WTC11 (cell line): ENCODE results near the gene FAM114A1. TPM values are rescaled to one million over a fixed set of nuclear protein-coding genes. Genes with fewer than 3 reads are reported as not detected.

Experiments used
- ATAC-seq: fragments of 200-7000 bp; cut with Tn5 transposase; 2 replicates; pipeline ENCODE4 v1.10.0; 2021; ENCODE audit warnings: mild to moderate bottlenecking, moderate library complexity
- CTCF ChIA-PET: fragments of 300-600 bp; sonication (Branson Sonifier 250); formaldehyde crosslinking; loops from one replicate; lab custom pipeline; 2021; ENCODE audit warnings: antibody characterized with exemption; lab: Charles Lee
- POLR2A ChIA-PET: fragments of 350-600 bp; sonication (Branson Sonifier 250); formaldehyde crosslinking; loops from one replicate; lab custom pipeline; 2021; ENCODE audit warnings: antibody characterized with exemption; lab: Charles Lee
- DNase-seq: peaks from one replicate; pipeline ENCODE4 v3.0.0; 2021; ENCODE audit warnings: low spot score
- H3K27ac Mint-ChIP-seq: 2 replicates; pipeline ENCODE4 v1.8.0; 2021; ENCODE audit warnings: mixed read lengths
- H3K27me3 Mint-ChIP-seq: 2 replicates; pipeline ENCODE4 v1.8.0; 2021; ENCODE audit warnings: low read depth, mild to moderate bottlenecking, moderate library complexity, mixed read lengths
- H3K36me3 Mint-ChIP-seq: 2 replicates; pipeline ENCODE4 v1.8.0; 2021; ENCODE audit warnings: mixed read lengths
- H3K4me1 Mint-ChIP-seq: 2 replicates; pipeline ENCODE4 v1.8.0; 2022; ENCODE audit warnings: mixed read lengths
- H3K4me3 Mint-ChIP-seq: 2 replicates; pipeline ENCODE4 v1.8.0; 2021; ENCODE audit warnings: mild to moderate bottlenecking, moderate library complexity, mixed read lengths
- H3K9me3 Mint-ChIP-seq: 2 replicates; pipeline ENCODE4 v1.8.0; 2021; ENCODE audit warnings: mixed read lengths
- ARID4B ChIP-seq: sonication (generic); formaldehyde crosslinking; IDR thresholded peaks from 2 replicates; pipeline ENCODE4 v1.8.0; 2023; ENCODE audit warnings: missing genetic modification reagents, mild to moderate bottlenecking, borderline replicate concordance
- ATF1 ChIP-seq: sonication (generic); formaldehyde crosslinking; IDR thresholded peaks from 2 replicates; pipeline ENCODE4 v1.8.1; 2023; ENCODE audit warnings: mild to moderate bottlenecking, moderate library complexity, missing genetic modification reagents
- ATF3 ChIP-seq: sonication (generic); formaldehyde crosslinking; conservative IDR thresholded peaks from 2 replicates; pipeline ENCODE4 v1.8.1; 2022; ENCODE audit warnings: mild to moderate bottlenecking, missing genetic modification reagents
- CBFB ChIP-seq: sonication (generic); formaldehyde crosslinking; IDR thresholded peaks from 2 replicates; pipeline ENCODE4 v1.8.1; 2022; ENCODE audit warnings: mild to moderate bottlenecking, low read depth, missing genetic modification reagents
- CTCF ChIP-seq: fragments of 200-600 bp; IDR thresholded peaks from 2 replicates; pipeline ENCODE4 v1.8.0; 2022; ENCODE audit warnings: antibody characterized with exemption
- ELF4 ChIP-seq: sonication (generic); formaldehyde crosslinking; IDR thresholded peaks from 2 replicates; pipeline ENCODE4 v1.8.1; 2022; ENCODE audit warnings: low read depth, mild to moderate bottlenecking, moderate library complexity, missing genetic modification reagents
- FOXJ3 ChIP-seq: sonication (generic); formaldehyde crosslinking; IDR thresholded peaks from 2 replicates; pipeline ENCODE4 v1.9.0; 2021; ENCODE audit warnings: missing genetic modification reagents, mild to moderate bottlenecking, borderline replicate concordance
- JAZF1 ChIP-seq: fragments of 250-450 bp; sonication (Bioruptor Pico); IDR thresholded peaks from 2 replicates; pipeline ENCODE4 v1.9.0; 2021; ENCODE audit warnings: moderate library complexity, mild to moderate bottlenecking, inconsistent platforms
- JUN ChIP-seq: sonication (generic); formaldehyde crosslinking; IDR thresholded peaks from 2 replicates; pipeline ENCODE4 v1.8.0; 2023; ENCODE audit warnings: mild to moderate bottlenecking, missing genetic modification reagents
- NR2C2 ChIP-seq: sonication (generic); formaldehyde crosslinking; IDR thresholded peaks from 2 replicates; pipeline ENCODE4 v1.8.0; 2022; ENCODE audit warnings: mild to moderate bottlenecking, missing genetic modification reagents
- RELA ChIP-seq: sonication (generic); formaldehyde crosslinking; IDR thresholded peaks from 2 replicates; pipeline ENCODE4 v1.8.1; 2022; ENCODE audit warnings: missing genetic modification reagents, mild to moderate bottlenecking, borderline replicate concordance
- SOX15 ChIP-seq: fragments of 250-450 bp; sonication (Bioruptor Pico); IDR thresholded peaks from 2 replicates; pipeline ENCODE4 v1.9.0; 2021; ENCODE audit warnings: mild to moderate bottlenecking
- total RNA-seq: library from RNA; stranded (reverse); gene quantifications from 3 replicates; pipeline ENCODE4 v1.2.3, GENCODE V29; 2021
- TF ChIP-seq, protein P1 (sequence below): fragments of 250-450 bp; sonication (Bioruptor Pico); IDR thresholded peaks from 2 replicates; pipeline ENCODE4 v1.9.0; 2021; ENCODE audit warnings: mild to moderate bottlenecking
- TF ChIP-seq, protein P2 (sequence below): sonication (generic); formaldehyde crosslinking; IDR thresholded peaks from 2 replicates; pipeline ENCODE4 v1.8.1; 2023; ENCODE audit warnings: mild to moderate bottlenecking, moderate library complexity, missing genetic modification reagents
- TF ChIP-seq, protein P3 (sequence below): sonication (generic); formaldehyde crosslinking; IDR thresholded peaks from 2 replicates; pipeline ENCODE4 v1.8.1; 2023; ENCODE audit warnings: mild to moderate bottlenecking, missing genetic modification reagents, moderate library complexity
- TF ChIP-seq, protein P4 (sequence below): sonication (generic); formaldehyde crosslinking; IDR thresholded peaks from 2 replicates; pipeline ENCODE4 v1.8.1; 2022; ENCODE audit warnings: mild to moderate bottlenecking, missing genetic modification reagents, moderate library complexity, borderline replicate concordance

The FAM114A1 gene
- total RNA-seq, 1 experiment from 2014 or later = 17.6 TPM

GRCh38 chr4:38904682-38905081 lies 37.1 kb downstream of the FAM114A1 start:
- Mint-ChIP-seq H3K36me3 (peaks cover 6% of the 10 kb centered on the region; the same call in 1 of the 2 replicates), H3K4me3 (no peak overlapping the region), H3K27ac (no peak overlapping the region), H3K4me1 (peaks cover 6% of the 10 kb centered on the region), H3K27me3 (no peaks in the 10 kb centered on the region), H3K9me3 (no peaks in the 10 kb centered on the region)
- POLR2A ChIA-PET = no interaction called here
- CTCF ChIA-PET = interaction anchor here (1.4 kb wide), 1 partner anchor 230 kb away, joined by 4 read pairs; no protein-coding TSS in a partner anchor
- DNase-seq = no peak
- no peak for TF ChIP-seq CBFB (CRISPR knock-in tag)
- TF ChIP-seq FOXJ3 (CRISPR knock-in tag) = no peak
- TF ChIP-seq RELA (CRISPR knock-in tag) = no peak
- TF ChIP-seq SOX15 (CRISPR knock-in tag) = no peak
- TF ChIP-seq, protein P1, sequence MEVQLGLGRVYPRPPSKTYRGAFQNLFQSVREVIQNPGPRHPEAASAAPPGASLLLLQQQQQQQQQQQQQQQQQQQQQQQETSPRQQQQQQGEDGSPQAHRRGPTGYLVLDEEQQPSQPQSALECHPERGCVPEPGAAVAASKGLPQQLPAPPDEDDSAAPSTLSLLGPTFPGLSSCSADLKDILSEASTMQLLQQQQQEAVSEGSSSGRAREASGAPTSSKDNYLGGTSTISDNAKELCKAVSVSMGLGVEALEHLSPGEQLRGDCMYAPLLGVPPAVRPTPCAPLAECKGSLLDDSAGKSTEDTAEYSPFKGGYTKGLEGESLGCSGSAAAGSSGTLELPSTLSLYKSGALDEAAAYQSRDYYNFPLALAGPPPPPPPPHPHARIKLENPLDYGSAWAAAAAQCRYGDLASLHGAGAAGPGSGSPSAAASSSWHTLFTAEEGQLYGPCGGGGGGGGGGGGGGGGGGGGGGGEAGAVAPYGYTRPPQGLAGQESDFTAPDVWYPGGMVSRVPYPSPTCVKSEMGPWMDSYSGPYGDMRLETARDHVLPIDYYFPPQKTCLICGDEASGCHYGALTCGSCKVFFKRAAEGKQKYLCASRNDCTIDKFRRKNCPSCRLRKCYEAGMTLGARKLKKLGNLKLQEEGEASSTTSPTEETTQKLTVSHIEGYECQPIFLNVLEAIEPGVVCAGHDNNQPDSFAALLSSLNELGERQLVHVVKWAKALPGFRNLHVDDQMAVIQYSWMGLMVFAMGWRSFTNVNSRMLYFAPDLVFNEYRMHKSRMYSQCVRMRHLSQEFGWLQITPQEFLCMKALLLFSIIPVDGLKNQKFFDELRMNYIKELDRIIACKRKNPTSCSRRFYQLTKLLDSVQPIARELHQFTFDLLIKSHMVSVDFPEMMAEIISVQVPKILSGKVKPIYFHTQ = no peak
- TF ChIP-seq JAZF1 (CRISPR knock-in tag) = no peak
- no peak for ATAC-seq

DNA sequence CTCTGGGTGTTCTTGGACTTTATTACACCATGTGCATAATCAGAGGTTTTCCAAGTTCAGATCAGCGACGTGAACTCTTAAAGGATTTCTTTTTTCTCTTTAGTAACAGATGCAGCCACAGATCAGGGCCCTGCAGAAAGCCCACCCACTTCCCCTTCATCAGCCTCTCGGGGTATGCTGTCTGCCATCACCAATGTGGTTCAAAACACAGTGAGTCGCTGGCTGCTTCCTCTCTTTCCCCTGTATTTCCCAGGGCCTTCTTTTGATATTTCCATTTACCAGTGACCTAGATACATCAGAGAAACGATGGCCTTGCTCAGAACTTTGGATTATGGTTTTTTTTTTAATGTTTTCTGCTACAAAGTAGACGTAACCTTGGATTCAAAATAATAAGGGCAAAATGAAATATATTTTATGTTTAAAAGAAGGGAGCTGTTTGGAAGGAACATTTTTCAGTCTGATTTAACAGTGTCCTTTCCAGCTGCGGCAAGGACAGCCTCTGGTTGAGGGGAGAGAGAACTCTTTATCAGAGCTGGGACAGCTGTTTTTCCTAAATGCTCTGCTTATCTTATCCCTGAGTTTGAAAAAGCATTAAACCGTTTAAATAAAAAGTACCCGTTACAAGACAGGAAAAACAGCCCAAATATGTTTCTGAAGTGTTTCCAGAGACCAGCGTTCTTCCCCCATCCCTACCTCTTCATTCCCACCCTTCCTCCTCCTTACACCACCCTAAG lies 38.2 kb downstream of the FAM114A1 start:
- Mint-ChIP-seq H3K4me1 (peaks cover 6% of the 10 kb centered on the region), H3K27me3 (no peaks in the 10 kb centered on the region), H3K27ac (no peak overlapping the region), H3K4me3 (no peak overlapping the region), H3K9me3 (no peaks in the 10 kb centered on the region), H3K36me3 (peaks cover 7% of the 10 kb centered on the region; the same call in 1 of the 2 replicates)
- ChIA-PET POLR2A (no interaction called here), CTCF (interaction anchor here (1.8 kb wide), 1 partner anchor 229 kb away, joined by 6 read pairs; no protein-coding TSS in a partner anchor)
- no peak for DNase-seq
- ATAC-seq = no peak
- TF ChIP-seq ATF3 (no peak), NR2C2 (CRISPR knock-in tag) (no peak), ELF4 (CRISPR knock-in tag) (no peak), ATF1 (CRISPR knock-in tag) (no peak), CTCF (no peak), ARID4B (CRISPR knock-in tag) (no peak), JUN (no peak)
- TF ChIP-seq, protein P2, sequence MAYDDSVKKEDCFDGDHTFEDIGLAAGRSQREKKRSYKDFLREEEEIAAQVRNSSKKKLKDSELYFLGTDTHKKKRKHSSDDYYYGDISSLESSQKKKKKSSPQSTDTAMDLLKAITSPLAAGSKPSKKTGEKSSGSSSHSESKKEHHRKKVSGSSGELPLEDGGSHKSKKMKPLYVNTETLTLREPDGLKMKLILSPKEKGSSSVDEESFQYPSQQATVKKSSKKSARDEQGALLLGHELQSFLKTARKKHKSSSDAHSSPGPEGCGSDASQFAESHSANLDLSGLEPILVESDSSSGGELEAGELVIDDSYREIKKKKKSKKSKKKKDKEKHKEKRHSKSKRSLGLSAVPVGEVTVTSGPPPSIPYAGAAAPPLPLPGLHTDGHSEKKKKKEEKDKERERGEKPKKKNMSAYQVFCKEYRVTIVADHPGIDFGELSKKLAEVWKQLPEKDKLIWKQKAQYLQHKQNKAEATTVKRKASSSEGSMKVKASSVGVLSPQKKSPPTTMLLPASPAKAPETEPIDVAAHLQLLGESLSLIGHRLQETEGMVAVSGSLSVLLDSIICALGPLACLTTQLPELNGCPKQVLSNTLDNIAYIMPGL (CRISPR knock-in tag) = no peak
- TF ChIP-seq, protein P1 = no peak
- TF ChIP-seq, protein P3, sequence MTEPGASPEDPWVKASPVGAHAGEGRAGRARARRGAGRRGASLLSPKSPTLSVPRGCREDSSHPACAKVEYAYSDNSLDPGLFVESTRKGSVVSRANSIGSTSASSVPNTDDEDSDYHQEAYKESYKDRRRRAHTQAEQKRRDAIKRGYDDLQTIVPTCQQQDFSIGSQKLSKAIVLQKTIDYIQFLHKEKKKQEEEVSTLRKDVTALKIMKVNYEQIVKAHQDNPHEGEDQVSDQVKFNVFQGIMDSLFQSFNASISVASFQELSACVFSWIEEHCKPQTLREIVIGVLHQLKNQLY (CRISPR knock-in tag) = no peak
- TF ChIP-seq, protein P4, sequence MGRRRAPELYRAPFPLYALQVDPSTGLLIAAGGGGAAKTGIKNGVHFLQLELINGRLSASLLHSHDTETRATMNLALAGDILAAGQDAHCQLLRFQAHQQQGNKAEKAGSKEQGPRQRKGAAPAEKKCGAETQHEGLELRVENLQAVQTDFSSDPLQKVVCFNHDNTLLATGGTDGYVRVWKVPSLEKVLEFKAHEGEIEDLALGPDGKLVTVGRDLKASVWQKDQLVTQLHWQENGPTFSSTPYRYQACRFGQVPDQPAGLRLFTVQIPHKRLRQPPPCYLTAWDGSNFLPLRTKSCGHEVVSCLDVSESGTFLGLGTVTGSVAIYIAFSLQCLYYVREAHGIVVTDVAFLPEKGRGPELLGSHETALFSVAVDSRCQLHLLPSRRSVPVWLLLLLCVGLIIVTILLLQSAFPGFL (CRISPR knock-in tag) = no peak
